ENCODE measurements around the gene CLPTM1.

DNA sequence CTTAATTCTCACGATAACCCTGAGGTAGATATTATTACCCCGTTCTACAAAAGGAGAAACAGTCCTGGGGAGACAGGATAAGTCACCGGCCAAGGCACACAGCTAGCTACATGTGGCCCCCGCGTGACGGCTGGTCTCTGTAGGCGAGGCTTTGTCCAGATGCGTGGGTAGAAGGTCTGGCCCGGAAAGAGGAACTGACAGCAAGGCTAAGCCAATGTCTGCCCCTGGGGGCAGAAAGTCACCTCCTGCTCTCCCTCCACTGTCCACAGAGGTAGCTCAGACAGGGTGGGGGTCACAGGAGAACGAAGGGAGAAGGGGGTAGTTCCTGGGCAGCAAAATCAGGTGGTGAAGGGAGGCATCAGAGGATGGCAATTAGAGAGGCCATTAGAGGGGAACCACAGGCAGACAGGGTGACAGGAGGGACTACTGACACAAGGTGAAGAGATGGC, 11.4 kb upstream of the CLPTM1 start:
- TF ChIP-seq CTCF (IDR thresholded peaks at IDR 0.05) (no peak), POLR2A (IDR thresholded peaks at IDR 0.05) (no peak)

Measured in Peyer's patch (tissue), 4 donors.